Measurements from ENCODE around the gene ALDH18A1.

The ALDH18A1 gene

GRCh38 chr10:95556994-95557767 is 99.3 kb downstream of the ALDH18A1 start:
- no peak for DNase-seq (ENCODE audit: low spot score)
